Astrocyte (in vitro differentiated cells and primary cell): ENCODE data around the gene ARG2. TPM values are rescaled to one million over a fixed set of nuclear protein-coding genes. Genes with fewer than 3 reads are reported as not detected.
A peak's percentile ranks its signal among the peaks of the same experiment; 100 is the strongest.

Experiments
- DNase-seq: peaks from one replicate; pipeline ENCODE4 v3.0.0-alpha.2; 2010; ENCODE audit warnings: low read depth
- FAIRE-seq: peaks from 2 replicates; lab custom pipeline; 2011; peaks lifted over from hg19 to GRCh38; lab: Jason Lieb, UNC
- H2AFZ ChIP-seq: 2 replicates; pipeline ENCODE4 v1.6.0; 2012; ENCODE audit warnings: low read depth, low read length, inconsistent platforms
- H3K27ac ChIP-seq: 2 replicates; pipeline ENCODE4 v1.5.1; 2011; ENCODE audit warnings: low read depth, low read length, inconsistent platforms
- H3K27me3 ChIP-seq: 2 replicates; pipeline ENCODE4 v1.6.0; 2011; ENCODE audit warnings: low read length, inconsistent platforms; ENCODE audit not compliant: insufficient read depth
- H3K36me3 ChIP-seq: 2 replicates; pipeline ENCODE4 v1.5.1; 2011; ENCODE audit warnings: low read length, inconsistent platforms; ENCODE audit not compliant: insufficient read depth
- H3K4me1 ChIP-seq: 2 replicates; pipeline ENCODE4 v1.5.1; 2011; ENCODE audit warnings: low read length, inconsistent platforms; ENCODE audit not compliant: insufficient read depth
- H3K4me2 ChIP-seq: 2 replicates; pipeline ENCODE4 v1.6.0; 2012; ENCODE audit warnings: low read length, inconsistent platforms
- H3K4me3 ChIP-seq: 2 replicates; pipeline ENCODE4 v1.5.1; 2011; ENCODE audit warnings: low read depth, mild to moderate bottlenecking, low read length, inconsistent platforms; ENCODE audit not compliant: insufficient read depth
- H3K79me2 ChIP-seq: 2 replicates; pipeline ENCODE4 v1.6.0; 2012; ENCODE audit warnings: mild to moderate bottlenecking, low read length, inconsistent platforms; ENCODE audit not compliant: insufficient read depth
- H3K9ac ChIP-seq: 2 replicates; pipeline ENCODE4 v1.6.0; 2012; ENCODE audit warnings: mild to moderate bottlenecking, low read length, inconsistent platforms
- H3K9me3 ChIP-seq: 2 replicates; pipeline ENCODE4 v1.5.1; 2012; ENCODE audit warnings: low read depth, mild to moderate bottlenecking, low read length, inconsistent platforms; ENCODE audit not compliant: insufficient read depth
- H4K20me1 ChIP-seq: 2 replicates; pipeline ENCODE4 v1.6.0; 2012; ENCODE audit warnings: low read length, inconsistent platforms; ENCODE audit not compliant: insufficient read depth
- H3K27ac Mint-ChIP-seq: one replicate; pipeline ENCODE4 v1.8.0; 2021; ENCODE audit warnings: mild to moderate bottlenecking, mixed read lengths; ENCODE audit not compliant: unreplicated experiment
- H3K27me3 Mint-ChIP-seq: one replicate; pipeline ENCODE4 v1.8.0; 2021; ENCODE audit warnings: low read depth, mixed read lengths; ENCODE audit not compliant: unreplicated experiment
- H3K36me3 Mint-ChIP-seq: one replicate; pipeline ENCODE4 v1.8.0; 2021; ENCODE audit warnings: low read depth, mixed read lengths; ENCODE audit not compliant: unreplicated experiment
- H3K4me1 Mint-ChIP-seq: one replicate; pipeline ENCODE4 v1.8.0; 2021; ENCODE audit warnings: low read depth, mixed read lengths; ENCODE audit not compliant: unreplicated experiment
- H3K4me3 Mint-ChIP-seq: one replicate; pipeline ENCODE4 v1.8.0; 2021; ENCODE audit warnings: mild to moderate bottlenecking, moderate library complexity, mixed read lengths; ENCODE audit not compliant: unreplicated experiment
- H3K9me3 Mint-ChIP-seq: one replicate; pipeline ENCODE4 v1.8.0; 2021; ENCODE audit warnings: mild to moderate bottlenecking, mixed read lengths; ENCODE audit not compliant: unreplicated experiment
- EZH2 ChIP-seq: IDR thresholded peaks from 2 replicates; pipeline ENCODE4 v1.6.1; 2012; ENCODE audit warnings: mild to moderate bottlenecking, low read length, inconsistent platforms; ENCODE audit not compliant: insufficient read depth
- total RNA-seq: library from RNA; stranded (reverse); gene quantifications from 2 replicates; pipeline ENCODE4 v1.2.1, GENCODE V29; 2021
- TF ChIP-seq, protein P1 (sequence below): IDR thresholded peaks from 2 replicates; pipeline ENCODE4 v1.5.1; 2011; ENCODE audit warnings: low read depth, mild to moderate bottlenecking, inconsistent platforms, low read length, moderate library complexity; ENCODE audit not compliant: insufficient read depth

ARG2 gene
- total RNA-seq, 1 donor from 2014 or later: 11.6 TPM

DNA sequence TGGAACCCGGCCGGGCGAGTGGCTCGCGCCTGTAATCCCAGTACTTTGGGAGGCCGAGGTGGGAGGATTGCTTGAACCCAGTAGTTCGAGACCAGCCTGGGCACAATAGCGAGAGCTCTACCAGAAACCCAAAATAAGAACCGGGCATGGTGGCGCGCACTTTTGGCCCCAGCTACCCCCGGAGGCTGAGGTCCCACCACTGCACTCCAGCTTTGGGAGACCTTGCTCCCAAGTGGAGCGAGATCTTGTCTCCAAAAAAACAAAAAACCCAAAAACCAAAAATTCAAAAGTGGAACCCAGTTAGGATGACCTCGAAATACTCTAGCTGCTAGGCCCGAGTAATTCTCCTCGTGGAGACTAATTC lies 55.5 kb downstream of the ARG2 start:
- Histone ChIP-seq H3K36me3 (peaks cover 12% of the 10 kb centered on the region), H3K4me3 (peak overlapping the region; percentile 93), H3K27ac (peak overlapping the region; percentile 99), H3K9ac (peak overlapping the region; percentile 97), H2AFZ (peak overlapping the region; percentile 94), H3K27me3 (no peaks in the 10 kb centered on the region), H3K79me2 (peaks cover 60% of the 10 kb centered on the region), H3K4me2 (peak overlapping the region; percentile 95), H3K4me1 (peaks cover 17% of the 10 kb centered on the region), H3K9me3 (no peaks in the 10 kb centered on the region), H4K20me1 (peaks cover 56% of the 10 kb centered on the region)
- Mint-ChIP-seq H3K4me1 (peaks cover 17% of the 10 kb centered on the region), H3K9me3 (no peaks in the 10 kb centered on the region), H3K27me3 (no peaks in the 10 kb centered on the region), H3K4me3 (peak overlapping the region; percentile 90), H3K36me3 (peaks cover 1% of the 10 kb centered on the region), H3K27ac (peak overlapping the region; percentile 92)
- FAIRE-seq (no peak), DNase-seq (no peak)
- TF ChIP-seq, protein P1, sequence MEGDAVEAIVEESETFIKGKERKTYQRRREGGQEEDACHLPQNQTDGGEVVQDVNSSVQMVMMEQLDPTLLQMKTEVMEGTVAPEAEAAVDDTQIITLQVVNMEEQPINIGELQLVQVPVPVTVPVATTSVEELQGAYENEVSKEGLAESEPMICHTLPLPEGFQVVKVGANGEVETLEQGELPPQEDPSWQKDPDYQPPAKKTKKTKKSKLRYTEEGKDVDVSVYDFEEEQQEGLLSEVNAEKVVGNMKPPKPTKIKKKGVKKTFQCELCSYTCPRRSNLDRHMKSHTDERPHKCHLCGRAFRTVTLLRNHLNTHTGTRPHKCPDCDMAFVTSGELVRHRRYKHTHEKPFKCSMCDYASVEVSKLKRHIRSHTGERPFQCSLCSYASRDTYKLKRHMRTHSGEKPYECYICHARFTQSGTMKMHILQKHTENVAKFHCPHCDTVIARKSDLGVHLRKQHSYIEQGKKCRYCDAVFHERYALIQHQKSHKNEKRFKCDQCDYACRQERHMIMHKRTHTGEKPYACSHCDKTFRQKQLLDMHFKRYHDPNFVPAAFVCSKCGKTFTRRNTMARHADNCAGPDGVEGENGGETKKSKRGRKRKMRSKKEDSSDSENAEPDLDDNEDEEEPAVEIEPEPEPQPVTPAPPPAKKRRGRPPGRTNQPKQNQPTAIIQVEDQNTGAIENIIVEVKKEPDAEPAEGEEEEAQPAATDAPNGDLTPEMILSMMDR: no peak
- no peak for TF ChIP-seq EZH2

DNA sequence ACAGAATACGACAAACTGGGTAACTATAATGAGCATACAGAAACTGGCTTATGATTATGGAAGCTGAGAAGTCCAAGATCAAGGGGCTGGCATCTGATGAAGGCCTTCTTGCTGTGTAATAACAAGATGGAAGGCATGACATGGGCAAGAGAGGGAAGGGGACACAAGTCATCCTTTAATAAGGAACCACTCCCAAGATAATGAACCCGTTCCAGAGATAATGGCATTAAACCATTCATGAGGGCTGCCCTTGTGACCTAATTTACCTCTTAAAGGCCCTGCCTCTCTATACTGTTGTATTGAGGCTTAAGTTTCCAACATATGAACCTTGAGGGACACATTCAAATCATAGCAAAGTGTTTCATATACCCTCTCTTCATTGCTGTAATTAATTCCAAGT lies 59.3 kb downstream of the ARG2 start:
- Mint-ChIP-seq H3K27ac (no peak overlapping the region), H3K4me1 (peaks cover 9% of the 10 kb centered on the region), H3K27me3 (no peaks in the 10 kb centered on the region), H3K36me3 (peaks cover 13% of the 10 kb centered on the region), H3K9me3 (no peaks in the 10 kb centered on the region), H3K4me3 (no peak overlapping the region)
- H3K79me2 ChIP-seq: peaks cover 41% of the 10 kb centered on the region
- DNase-seq (no peak), FAIRE-seq (no peak)
- H3K9me3 ChIP-seq: no peaks in the 10 kb centered on the region
- H3K4me3 ChIP-seq: no peak overlapping the region
- H3K27me3 ChIP-seq: no peaks in the 10 kb centered on the region
- no peak for TF ChIP-seq EZH2
- TF ChIP-seq, protein P1: no peak
- peaks cover 27% of the 10 kb centered on the region for H3K36me3 ChIP-seq
- H3K4me1 ChIP-seq: peaks cover 6% of the 10 kb centered on the region
- no peak overlapping the region for H3K27ac ChIP-seq
- H4K20me1 ChIP-seq: peaks cover 54% of the 10 kb centered on the region
- H2AFZ ChIP-seq: no peak overlapping the region
- no peak overlapping the region for H3K4me2 ChIP-seq
- H3K9ac ChIP-seq: no peak overlapping the region

DNA sequence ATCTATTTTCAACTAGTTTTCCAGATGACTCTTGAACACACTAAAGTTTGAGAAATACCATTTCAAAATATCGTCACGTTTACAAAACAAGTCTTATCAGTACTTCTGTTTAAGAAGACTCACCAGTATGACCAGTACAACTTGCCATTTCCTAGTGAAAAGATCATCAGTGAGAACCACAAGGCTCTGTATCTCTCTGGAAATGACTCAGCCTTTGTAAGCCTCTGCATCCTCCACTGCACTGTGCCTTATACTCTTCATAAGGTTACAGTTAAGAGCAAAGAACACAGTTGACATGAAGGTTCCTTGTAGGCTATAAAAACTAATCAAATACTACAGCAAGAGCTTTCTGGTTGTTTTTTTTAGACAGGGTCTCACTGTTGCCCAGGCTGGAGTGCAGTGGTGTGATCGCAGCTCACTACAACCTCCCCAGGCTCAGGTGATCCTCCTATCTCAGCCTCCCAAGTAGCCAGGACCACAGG lies 60.4 kb downstream of the ARG2 start:
- peaks cover 9% of the 10 kb centered on the region for H3K4me1 Mint-ChIP-seq
- peaks cover 16% of the 10 kb centered on the region for H3K36me3 Mint-ChIP-seq
- H3K27me3 Mint-ChIP-seq: no peaks in the 10 kb centered on the region
- Histone ChIP-seq H3K9ac (no peak overlapping the region), H3K27me3 (no peaks in the 10 kb centered on the region), H3K9me3 (no peaks in the 10 kb centered on the region), H3K4me1 (peaks cover 4% of the 10 kb centered on the region), H3K79me2 (peaks cover 40% of the 10 kb centered on the region), H3K27ac (peak overlapping the region; percentile 29), H2AFZ (no peak overlapping the region), H3K4me2 (peak overlapping the region; percentile 12), H3K4me3 (no peak overlapping the region), H4K20me1 (peaks cover 60% of the 10 kb centered on the region), H3K36me3 (peaks cover 37% of the 10 kb centered on the region)
- no peaks in the 10 kb centered on the region for H3K9me3 Mint-ChIP-seq
- FAIRE-seq (peak; percentile 96), DNase-seq (peak; percentile 85)
- TF ChIP-seq, protein P1: no peak
- no peak for TF ChIP-seq EZH2
- H3K4me3 Mint-ChIP-seq: no peak overlapping the region
- H3K27ac Mint-ChIP-seq: peak overlapping the region; percentile 62
